Trophoblast cell (in vitro differentiated cells and primary cell): Measurements from ENCODE around the gene NFE2L2.

Source experiments
- DNase-seq, 2 donors: peaks; one replicate each; pipeline ENCODE4 v3.0.0-alpha.2; 2016
- H2AFZ ChIP-seq: 2 replicates; pipeline ENCODE4 v1.6.1; 2013; ENCODE audit warnings: low read length, moderate library complexity, mild to moderate bottlenecking; ENCODE audit not compliant: insufficient read depth, poor library complexity
- H2AK5ac ChIP-seq: 2 replicates; pipeline ENCODE4 v1.6.1; 2013; ENCODE audit warnings: mild to moderate bottlenecking, low read length
- H2BK120ac ChIP-seq: 2 replicates; pipeline ENCODE4 v1.6.1; 2013; ENCODE audit warnings: low read length, mild to moderate bottlenecking, moderate library complexity; ENCODE audit not compliant: insufficient read depth, poor library complexity
- H2BK12ac ChIP-seq: 2 replicates; pipeline ENCODE4 v1.6.1; 2013; ENCODE audit warnings: mild to moderate bottlenecking, low read length, moderate library complexity
- H2BK5ac ChIP-seq: 2 replicates; pipeline ENCODE4 v1.6.1; 2013; ENCODE audit warnings: low read length, low read depth, moderate library complexity, mild to moderate bottlenecking; ENCODE audit not compliant: poor library complexity
- H3K14ac ChIP-seq: 2 replicates; pipeline ENCODE4 v1.6.1; 2013; ENCODE audit warnings: mild to moderate bottlenecking, low read length
- H3K18ac ChIP-seq: 2 replicates; pipeline ENCODE4 v1.6.1; 2013; ENCODE audit warnings: mild to moderate bottlenecking, low read length
- H3K23ac ChIP-seq: 2 replicates; pipeline ENCODE4 v1.6.1; 2013; ENCODE audit warnings: low read length
- H3K27ac ChIP-seq: 2 replicates; pipeline ENCODE4 v1.5.1; 2013; ENCODE audit warnings: low read depth, mild to moderate bottlenecking, inconsistent platforms, low read length, moderate library complexity
- H3K27me3 ChIP-seq: 2 replicates; pipeline ENCODE4 v1.6.1; 2013; ENCODE audit warnings: inconsistent platforms, mild to moderate bottlenecking, low read length, moderate library complexity; ENCODE audit not compliant: insufficient read depth
- H3K36me3 ChIP-seq, 2 experiments: 1 replicate in 1 of 2; 2 replicates in 1 of 2; pipeline ENCODE4 v1.6.1; 2013; ENCODE audit warnings: low read length in 2 of 2, mild to moderate bottlenecking in 2 of 2, moderate library complexity in 1 of 2; ENCODE audit not compliant: insufficient read depth in 2 of 2, control insufficient read depth in 1 of 2
- H3K4ac ChIP-seq: 2 replicates; pipeline ENCODE4 v1.6.1; 2013; ENCODE audit warnings: low read depth, mild to moderate bottlenecking, low read length, moderate library complexity
- H3K4me1 ChIP-seq, 2 experiments: 1 replicate in 1 of 2; 2 replicates in 1 of 2; pipeline ENCODE4 v1.6.1; 2013; ENCODE audit warnings: low read length in 2 of 2, mild to moderate bottlenecking in 2 of 2, moderate library complexity in 1 of 2; ENCODE audit not compliant: insufficient read depth in 2 of 2, control insufficient read depth in 1 of 2
- H3K4me2 ChIP-seq: 2 replicates; pipeline ENCODE4 v1.6.1; 2013; ENCODE audit warnings: inconsistent platforms, mild to moderate bottlenecking, low read length, moderate library complexity
- H3K4me3 ChIP-seq: 2 replicates; pipeline ENCODE4 v1.5.1; 2013; ENCODE audit warnings: mild to moderate bottlenecking, low read depth, low read length, inconsistent platforms
- H3K79me1 ChIP-seq: one replicate; pipeline ENCODE4 v1.6.1; 2013; ENCODE audit warnings: low read length
- H3K79me2 ChIP-seq: 2 replicates; pipeline ENCODE4 v1.6.1; 2013; ENCODE audit warnings: low read length, mild to moderate bottlenecking; ENCODE audit not compliant: control insufficient read depth, insufficient read depth, poor library complexity
- H3K9ac ChIP-seq: 2 replicates; pipeline ENCODE4 v1.6.1; 2013; ENCODE audit warnings: mild to moderate bottlenecking, low read length
- H3K9me3 ChIP-seq: 2 replicates; pipeline ENCODE4 v1.6.1; 2013; ENCODE audit warnings: low read depth, mild to moderate bottlenecking, control low read depth, inconsistent platforms, low read length; ENCODE audit not compliant: insufficient read depth
- H4K12ac ChIP-seq: 2 replicates; pipeline ENCODE4 v1.6.1; 2013; ENCODE audit warnings: low read depth, mild to moderate bottlenecking, low read length, moderate library complexity
- H4K8ac ChIP-seq: 2 replicates; pipeline ENCODE4 v1.6.1; 2013; ENCODE audit warnings: low read depth, mild to moderate bottlenecking, low read length, moderate library complexity
- H4K91ac ChIP-seq: one replicate; pipeline ENCODE4 v1.6.1; 2013; ENCODE audit warnings: low read depth, mild to moderate bottlenecking, low read length, moderate library complexity
- WGBS: extraction: QIAGEN DNeasy Blood & Tissue Kit; methylation state at CpG from one replicate; pipeline ENCODE4 v1.1.7; 2013; ENCODE audit warnings: missing lambda C conversion rate; ENCODE audit not compliant: insufficient read length, insufficient coverage; ENCODE audit errors: extremely low coverage; 5-methylcytosine and 5-hydroxymethylcytosine counted together

Gene NFE2L2

GRCh38 chr2:177193240-177193639 lies 71.3 kb downstream of the NFE2L2 start:
- Histone ChIP-seq H4K12ac (no peak overlapping the region), H3K27ac (no peak overlapping the region), H3K4ac (no peak overlapping the region), H2AFZ (no peak overlapping the region), H4K91ac (no peak overlapping the region), H2BK5ac (no peak overlapping the region), H3K9me3 (no peaks in the 10 kb centered on the region), H3K4me3 (no peak overlapping the region), H2BK12ac (no peak overlapping the region), H4K8ac (no peak overlapping the region), H3K79me2 (no peaks in the 10 kb centered on the region), H3K4me1 (peaks cover 0 to 3% of the 10 kb centered on the region in 2 experiments), H3K18ac (no peak overlapping the region), H2BK120ac (no peak overlapping the region), H3K14ac (no peak overlapping the region), H3K9ac (no peak overlapping the region), H3K79me1 (no peaks in the 10 kb centered on the region), H3K23ac (no peak overlapping the region), H2AK5ac (no peak overlapping the region), H3K36me3 (no peaks in the 10 kb centered on the region), H3K27me3 (no peaks in the 10 kb centered on the region), H3K4me2 (no peak overlapping the region)
- DNase-seq, result no peak
- WGBS, result no CpG with 5 or more reads among the region's 4 CpGs

- no peak overlapping the region for H3K4me2 ChIP-seq
- DNase-seq, result no peak
- H3K79me1 ChIP-seq, result no peaks in the 10 kb centered on the region
- no peak overlapping the region for H2AK5ac ChIP-seq
- H4K12ac ChIP-seq, result no peak overlapping the region
- no peak overlapping the region for H3K4ac ChIP-seq
- H3K14ac ChIP-seq, result no peak overlapping the region
- H3K4me3 ChIP-seq, result no peak overlapping the region
- H3K18ac ChIP-seq, result no peak overlapping the region
- H3K23ac ChIP-seq, result no peak overlapping the region
- no peaks in the 10 kb centered on the region for H3K27me3 ChIP-seq
- H2BK12ac ChIP-seq, result no peak overlapping the region
- no peaks in the 10 kb centered on the region for H3K36me3 ChIP-seq
- no peak overlapping the region for H4K8ac ChIP-seq
- H4K91ac ChIP-seq, result no peak overlapping the region
- no peaks in the 10 kb centered on the region for H3K79me2 ChIP-seq
- H2BK120ac ChIP-seq, result no peak overlapping the region
- no peak overlapping the region for H2AFZ ChIP-seq
- no peak overlapping the region for H3K27ac ChIP-seq
- peaks cover 1 to 3% of the 10 kb centered on the region in 2 experiments for H3K4me1 ChIP-seq
- WGBS, result no CpG with 5 or more reads among the region's 1 CpG
- H3K9me3 ChIP-seq, result no peaks in the 10 kb centered on the region
- no peak overlapping the region for H3K9ac ChIP-seq
- no peak overlapping the region for H2BK5ac ChIP-seq
Measured at GRCh38 chr2:177192788-177193187, 71.7 kb downstream of the NFE2L2 start.

GRCh38 chr2:177190941-177191340 lies 73.6 kb downstream of the NFE2L2 start:
- no peak overlapping the region for H3K4ac ChIP-seq
- H3K36me3 ChIP-seq, result no peaks in the 10 kb centered on the region
- no peak overlapping the region for H3K23ac ChIP-seq
- no peaks in the 10 kb centered on the region for H3K79me1 ChIP-seq
- no peak for DNase-seq
- H4K12ac ChIP-seq, result no peak overlapping the region
- H3K9ac ChIP-seq, result no peak overlapping the region
- H3K4me2 ChIP-seq, result no peak overlapping the region
- no peak overlapping the region for H2BK5ac ChIP-seq
- WGBS, result no CpG with 5 or more reads among the region's 1 CpG
- H4K8ac ChIP-seq, result no peak overlapping the region
- H4K91ac ChIP-seq, result no peak overlapping the region
- no peaks in the 10 kb centered on the region for H3K27me3 ChIP-seq
- no peak overlapping the region for H2AFZ ChIP-seq
- H3K27ac ChIP-seq, result no peak overlapping the region
- no peaks in the 10 kb centered on the region for H3K79me2 ChIP-seq
- H2BK12ac ChIP-seq, result no peak overlapping the region
- no peak overlapping the region for H2BK120ac ChIP-seq
- H3K14ac ChIP-seq, result no peak overlapping the region
- peaks cover 5 to 6% of the 10 kb centered on the region in 2 experiments for H3K4me1 ChIP-seq
- no peak overlapping the region for H2AK5ac ChIP-seq
- no peaks in the 10 kb centered on the region for H3K9me3 ChIP-seq
- no peak overlapping the region for H3K18ac ChIP-seq
- H3K4me3 ChIP-seq, result no peak overlapping the region

- no peak for DNase-seq
- no CpG with 5 or more reads among the region's 7 CpGs for WGBS
- Histone ChIP-seq H4K12ac (no peak overlapping the region), H3K4me2 (no peak overlapping the region), H3K27me3 (no peaks in the 10 kb centered on the region), H3K27ac (no peak overlapping the region), H4K8ac (no peak overlapping the region), H2AK5ac (no peak overlapping the region), H2BK120ac (no peak overlapping the region), H3K79me2 (no peaks in the 10 kb centered on the region), H3K9me3 (no peaks in the 10 kb centered on the region), H3K4me1 (peaks cover 5 to 6% of the 10 kb centered on the region in 2 experiments), H3K9ac (peak overlapping the region; percentile 27), H3K36me3 (no peaks in the 10 kb centered on the region), H4K91ac (no peak overlapping the region), H3K14ac (no peak overlapping the region), H2AFZ (no peak overlapping the region), H3K79me1 (no peaks in the 10 kb centered on the region), H2BK5ac (no peak overlapping the region), H3K23ac (no peak overlapping the region), H3K4ac (no peak overlapping the region), H3K4me3 (no peak overlapping the region), H3K18ac (no peak overlapping the region), H2BK12ac (no peak overlapping the region)
Measured at GRCh38 chr2:177188482-177189469, 75.8 kb downstream of the NFE2L2 start.
